Right renal cortex interstitium (tissue), 3 donors: Measurements from ENCODE around the gene NRG3. TPM values are rescaled to one million over a fixed set of nuclear protein-coding genes. Genes with fewer than 3 reads are reported as not detected.

ENCODE experiments used
- DNase-seq, 3 donors: peaks; one replicate each; pipeline ENCODE4 v3.0.0-alpha.2; 2013; ENCODE audit warnings: low read depth in 3 of 3, low spot score in 2 of 3
- polyA plus RNA-seq, 3 donors: library from polyadenylated mRNA; unstranded; fragments of 120-200 nt; gene quantifications; one replicate each; pipeline ENCODE4 v1.2.1, GENCODE V29; 2013; ENCODE audit not compliant: insufficient read length in 3 of 3

The NRG3 gene
- polyA plus RNA-seq, 3 donors = 12.6 to 15.6 (median 15.0) TPM

DNA sequence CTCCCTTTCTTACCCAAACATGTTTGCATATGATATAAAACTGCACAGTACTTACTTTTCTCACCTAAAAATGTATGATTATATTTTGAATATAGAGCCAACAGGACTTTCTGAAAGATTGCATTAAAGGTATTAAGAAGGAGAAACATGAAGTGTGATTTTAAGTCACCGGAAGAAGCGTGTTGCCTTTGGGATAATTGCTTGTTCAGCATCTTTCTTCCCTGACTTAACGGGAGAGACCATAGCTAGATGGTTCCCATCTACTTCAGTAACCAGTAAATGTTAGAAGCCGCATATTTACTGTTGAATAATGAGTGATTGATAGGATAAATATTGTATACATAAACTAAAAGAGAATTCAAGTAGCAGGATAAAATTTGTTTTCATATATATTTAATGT, 197.1 kb downstream of the NRG3 start:
- DNase-seq = no peak

DNA sequence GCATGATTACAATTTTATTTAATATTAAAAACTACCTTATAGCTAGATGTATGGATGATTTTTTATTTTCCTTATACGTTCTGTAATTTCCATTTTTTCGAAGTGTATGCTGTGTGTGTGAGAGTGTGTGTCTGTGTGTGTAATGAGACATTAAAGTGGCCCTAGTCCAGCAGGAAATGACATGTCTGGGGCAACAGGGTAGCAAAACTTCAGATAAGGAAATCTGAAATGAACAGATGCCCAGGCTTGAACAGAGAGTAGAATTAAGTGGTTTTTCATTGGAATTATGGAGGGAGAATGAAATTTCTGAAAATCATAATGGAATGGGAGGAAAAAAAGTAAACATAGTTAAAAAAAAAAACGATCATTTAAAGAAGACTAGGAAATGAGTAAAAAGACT, 200.6 kb downstream of the NRG3 start:
- DNase-seq = no peak

DNA sequence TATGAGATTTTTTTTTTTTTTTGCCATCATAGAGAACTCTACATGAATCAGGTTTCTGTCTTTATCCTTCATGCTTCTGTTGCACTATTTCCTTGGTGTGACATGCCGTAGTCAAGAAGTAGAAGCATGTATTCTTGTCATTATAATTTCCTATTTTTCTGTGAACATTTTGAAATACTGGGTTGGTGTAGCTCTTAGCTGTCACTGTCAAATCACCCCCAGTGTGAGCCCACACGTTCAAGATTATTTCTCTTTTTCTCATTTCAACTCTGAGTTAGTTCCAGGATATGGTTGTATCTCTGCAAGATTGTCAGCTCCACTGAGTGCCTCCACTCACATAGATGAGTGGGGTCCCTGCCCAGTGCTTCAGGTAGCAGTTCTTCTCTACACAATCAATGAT, 209.5 kb downstream of the NRG3 start:
- no peak for DNase-seq

DNA sequence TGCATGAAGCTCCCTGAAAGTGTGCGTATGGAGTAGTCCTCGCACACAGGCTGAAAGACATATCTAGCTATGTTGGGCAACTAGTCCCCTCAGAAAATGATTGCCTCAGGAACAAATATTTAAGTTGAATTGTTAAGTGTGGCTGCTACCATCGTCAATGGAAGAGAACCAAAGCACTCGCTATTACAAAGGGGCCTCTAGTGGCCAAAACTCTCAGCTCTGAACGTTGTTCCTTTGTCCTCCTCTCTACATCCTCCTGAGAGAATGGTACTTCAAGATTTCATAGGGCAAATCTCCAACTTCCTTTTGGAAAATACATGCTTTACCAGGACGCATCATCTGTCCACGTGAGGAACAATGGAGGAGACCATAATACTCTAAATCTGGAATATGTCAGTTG, 209.9 kb downstream of the NRG3 start:
- DNase-seq = no peak

DNA sequence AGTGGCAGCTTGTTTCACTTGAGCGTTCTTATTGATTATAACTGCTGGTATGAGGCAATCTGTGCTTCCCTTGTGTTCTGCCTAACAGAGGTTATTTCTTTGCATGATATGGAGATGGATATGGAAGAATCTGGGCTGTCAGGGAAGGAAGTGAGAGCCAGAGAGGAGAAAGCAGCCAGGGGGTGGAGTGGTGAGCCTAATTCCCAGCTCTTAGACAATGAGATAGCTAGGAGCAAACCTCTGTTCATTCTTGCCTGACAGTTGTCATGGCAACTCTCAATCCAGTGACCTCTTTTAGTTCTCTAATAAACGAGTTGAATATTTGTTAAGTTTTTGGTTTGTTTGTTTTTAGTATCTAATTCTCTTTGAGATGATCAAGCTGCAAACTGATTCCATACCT, 214.3 kb downstream of the NRG3 start:
- no peak for DNase-seq

DNA sequence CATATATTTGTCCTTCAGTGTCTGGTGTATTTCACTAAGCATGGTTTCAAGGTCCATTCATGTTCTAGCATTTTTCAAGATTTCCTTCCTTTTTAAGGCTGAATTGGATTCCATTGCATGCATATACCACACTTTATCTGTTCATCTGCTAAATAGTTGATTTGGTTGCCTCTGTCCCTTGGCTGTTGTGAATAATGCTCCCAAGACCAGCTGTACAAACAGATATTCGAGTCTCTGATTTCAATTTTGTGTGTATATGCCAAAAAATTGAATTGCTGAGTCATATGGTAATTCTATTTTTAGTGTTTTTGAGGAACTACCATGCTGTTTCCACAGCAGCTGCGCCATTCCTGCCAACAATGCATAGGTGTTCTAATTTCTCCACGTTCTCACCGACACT, 216.4 kb downstream of the NRG3 start:
- no peak for DNase-seq

DNA sequence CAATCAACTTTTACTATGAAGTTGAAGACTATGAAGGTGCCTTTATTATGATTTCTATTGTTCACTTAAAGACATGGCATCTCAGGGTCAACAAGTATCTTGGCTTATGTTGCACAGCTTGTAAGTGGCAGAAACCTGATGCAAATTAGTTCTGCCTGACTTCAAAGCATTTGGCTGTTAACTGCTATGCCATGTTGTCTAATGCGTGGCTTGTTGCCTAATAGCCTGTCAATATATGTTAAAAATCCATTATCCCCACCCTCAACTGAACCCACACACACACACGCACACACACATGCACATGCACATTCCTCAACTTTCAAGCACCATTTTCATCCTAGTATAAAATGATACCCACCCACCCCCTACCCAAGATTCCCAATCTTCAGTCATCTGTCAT, 217.1 kb downstream of the NRG3 start:
- no peak for DNase-seq

DNA sequence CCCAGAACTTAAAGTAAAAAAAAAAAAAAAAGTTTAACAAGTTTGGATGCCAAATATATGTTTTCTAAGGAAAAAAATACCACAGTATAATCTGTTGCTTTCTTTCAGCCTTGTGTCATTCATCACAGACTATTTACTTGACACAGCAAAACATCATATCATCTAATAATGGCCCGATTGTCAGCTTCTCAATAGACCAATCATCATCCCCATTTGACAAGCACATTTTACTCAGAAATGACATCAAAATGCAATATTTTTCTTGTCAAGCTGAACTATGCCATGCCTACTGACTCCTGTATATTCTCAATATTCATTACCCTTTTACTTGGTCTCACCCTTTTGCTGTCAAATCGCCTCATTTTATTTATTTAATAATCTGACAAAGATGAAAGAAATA, 249.7 kb downstream of the NRG3 start:
- no peak for DNase-seq

DNA sequence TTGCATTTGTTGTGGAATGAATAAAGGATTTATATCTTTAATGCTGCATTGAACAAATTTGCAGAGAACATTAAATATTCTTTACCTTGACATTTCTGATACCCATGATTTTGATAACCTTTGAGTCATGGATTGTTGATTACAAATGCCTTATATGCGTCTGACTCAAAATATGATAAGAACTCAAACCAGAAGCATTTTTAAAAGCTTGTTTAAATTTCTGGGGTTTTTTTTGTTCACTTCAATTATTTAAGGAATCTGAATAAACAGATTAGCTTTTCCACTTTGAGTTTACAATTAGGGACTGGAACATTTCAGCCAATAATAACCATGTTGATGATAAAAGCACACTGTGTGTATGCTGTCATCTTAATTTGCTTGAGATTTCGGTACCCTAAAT, 253.5 kb downstream of the NRG3 start:
- DNase-seq = no peak

DNA sequence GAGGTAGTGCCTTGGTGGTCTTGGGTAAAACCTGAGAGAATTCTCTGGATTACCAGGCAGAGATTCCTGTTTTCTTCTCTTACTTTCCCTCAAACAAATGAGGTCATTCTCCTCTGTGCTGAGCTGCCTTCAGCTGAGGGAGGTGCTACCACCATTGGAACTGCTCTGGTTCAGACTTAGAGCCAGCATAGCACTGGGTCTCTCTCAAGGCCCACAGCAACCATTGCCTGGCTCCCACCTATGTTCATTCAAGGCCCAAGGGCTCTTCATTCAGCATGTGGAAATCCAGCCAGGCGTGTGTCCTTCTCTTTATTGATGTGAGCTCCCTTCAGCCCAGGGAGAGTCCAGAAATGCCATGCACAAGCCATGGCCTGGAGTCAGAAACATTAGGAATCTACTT, 261.1 kb downstream of the NRG3 start:
- no peak for DNase-seq

DNA sequence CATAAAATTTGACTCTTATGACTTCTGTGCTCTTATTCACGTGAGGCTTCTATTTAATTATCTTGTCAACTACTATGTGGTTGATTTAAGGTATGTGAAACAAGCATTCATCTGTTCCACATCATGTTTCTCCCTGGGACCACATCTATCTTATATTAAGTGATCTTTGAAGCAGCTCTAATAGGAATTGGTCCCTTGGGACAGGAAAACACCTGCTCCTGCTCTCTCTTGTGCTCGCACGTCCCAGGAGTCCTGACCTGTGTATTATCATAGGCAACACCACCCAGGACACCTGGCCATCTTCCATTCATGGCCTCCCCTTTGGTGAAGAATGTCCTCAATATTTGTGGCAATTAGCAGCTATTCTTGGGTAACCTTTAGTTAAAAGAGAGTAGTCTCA, 269.2 kb downstream of the NRG3 start:
- DNase-seq = no peak

DNA sequence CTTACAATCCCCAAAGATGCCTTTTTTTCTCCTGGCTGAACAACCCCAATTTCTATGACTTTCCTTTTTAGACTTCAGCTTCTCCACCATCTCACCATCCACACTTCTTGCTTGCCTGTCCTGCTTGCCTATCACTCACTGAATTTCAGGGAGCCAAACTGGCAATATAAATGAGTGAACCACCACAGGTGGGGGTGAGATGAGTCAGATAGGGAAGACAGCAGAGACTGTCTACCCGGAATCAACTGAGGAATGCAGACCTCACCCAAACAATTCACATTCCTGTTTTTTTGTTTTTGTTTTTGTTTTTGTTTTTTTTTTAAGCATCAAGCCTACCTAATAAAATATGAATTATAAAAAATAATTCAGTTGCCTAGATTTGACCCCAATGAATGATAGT, 273.8 kb downstream of the NRG3 start:
- no peak for DNase-seq

DNA sequence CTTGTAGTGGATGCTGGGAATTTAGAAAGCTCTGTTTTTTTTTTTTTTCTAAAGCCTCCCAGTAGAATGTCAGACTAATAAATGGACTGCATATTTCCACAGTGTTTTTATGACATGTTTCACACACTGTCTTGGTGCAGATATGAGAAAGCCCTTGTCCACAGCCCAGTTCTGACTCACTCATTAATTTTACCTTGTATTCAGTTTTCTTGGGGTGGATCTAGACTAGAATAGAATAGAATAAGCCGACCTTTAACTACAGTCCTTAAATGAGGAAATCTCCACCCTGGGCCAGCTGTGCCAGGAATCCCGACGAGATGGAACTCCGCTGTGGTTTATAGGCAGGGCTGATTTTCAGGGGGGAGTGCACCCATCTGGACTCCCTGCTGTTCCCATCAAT, 274.7 kb downstream of the NRG3 start:
- DNase-seq = no peak

DNA sequence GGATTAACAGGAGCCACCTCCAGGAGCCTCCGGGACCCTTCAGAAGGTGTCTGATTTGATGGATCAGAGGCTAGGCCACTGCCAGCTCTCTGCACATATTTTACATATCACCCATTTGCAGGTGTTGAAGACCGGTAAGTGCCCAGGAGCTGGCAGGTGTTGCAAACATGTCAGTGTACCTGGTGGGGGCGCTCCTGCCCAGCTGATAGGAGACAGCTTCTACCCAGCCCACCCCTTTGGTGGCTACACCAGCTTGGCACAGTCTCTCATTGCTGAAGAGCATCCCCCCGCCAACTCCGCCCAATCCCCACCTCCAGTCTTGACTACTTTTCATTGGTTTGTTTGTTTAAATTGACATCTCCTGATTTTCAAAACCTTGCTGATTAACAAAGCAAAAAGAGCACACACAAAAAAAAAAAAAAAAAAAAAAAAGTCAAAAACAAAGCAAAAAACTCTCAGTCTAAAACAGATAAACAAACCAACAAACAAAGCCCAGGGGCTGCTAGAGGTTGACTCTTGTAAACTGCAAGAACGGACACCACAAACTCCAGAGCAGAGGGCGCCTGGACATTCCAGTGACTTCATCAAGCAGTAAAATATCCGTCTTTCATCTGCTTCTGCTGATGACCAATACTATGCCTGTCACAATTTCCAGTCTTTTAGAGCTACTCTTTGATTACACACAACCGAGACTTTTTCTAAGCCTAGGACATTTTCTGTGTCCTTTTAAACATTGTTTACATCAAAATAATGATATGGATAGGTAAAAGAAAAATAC, 275.3 kb downstream of the NRG3 start:
- DNase-seq = no peak

DNA sequence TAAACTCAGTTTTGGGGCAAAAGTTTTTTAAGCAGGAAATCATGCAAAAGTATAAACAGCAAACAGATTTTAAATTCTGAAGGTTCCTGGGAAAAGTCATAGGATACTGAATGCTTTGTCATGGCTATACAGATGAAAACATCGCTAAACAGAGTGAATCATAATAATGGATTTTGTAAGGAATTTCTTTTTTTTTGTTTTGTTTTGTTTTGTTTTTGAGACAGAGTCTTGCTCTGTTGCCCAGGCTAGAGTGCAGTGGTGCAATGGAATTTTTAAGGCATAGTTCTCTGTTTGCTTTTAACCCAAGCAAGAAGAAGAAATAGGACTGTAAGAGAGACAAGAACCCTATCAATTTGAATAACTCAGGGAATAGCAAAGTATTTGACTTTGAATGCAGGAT, 285.3 kb downstream of the NRG3 start:
- DNase-seq = no peak

DNA sequence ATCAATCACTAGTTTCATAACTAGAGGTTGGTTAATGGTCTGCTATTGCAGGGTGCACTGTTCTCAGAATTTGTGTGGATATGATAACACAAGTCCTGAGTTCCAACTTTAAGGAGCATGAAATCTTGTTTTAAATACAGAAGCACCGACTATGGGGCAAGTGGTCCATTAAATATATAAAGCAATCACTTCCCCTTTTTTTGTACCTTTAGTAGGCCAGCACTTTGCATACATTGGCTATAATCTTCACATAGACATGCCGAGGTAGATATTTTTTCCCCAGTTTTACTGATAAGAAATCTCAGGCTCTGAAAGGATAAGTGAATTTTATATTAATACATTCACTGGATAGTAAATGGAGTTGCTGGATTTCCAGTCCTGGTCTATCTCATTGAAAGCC, 286.3 kb downstream of the NRG3 start:
- DNase-seq = no peak

DNA sequence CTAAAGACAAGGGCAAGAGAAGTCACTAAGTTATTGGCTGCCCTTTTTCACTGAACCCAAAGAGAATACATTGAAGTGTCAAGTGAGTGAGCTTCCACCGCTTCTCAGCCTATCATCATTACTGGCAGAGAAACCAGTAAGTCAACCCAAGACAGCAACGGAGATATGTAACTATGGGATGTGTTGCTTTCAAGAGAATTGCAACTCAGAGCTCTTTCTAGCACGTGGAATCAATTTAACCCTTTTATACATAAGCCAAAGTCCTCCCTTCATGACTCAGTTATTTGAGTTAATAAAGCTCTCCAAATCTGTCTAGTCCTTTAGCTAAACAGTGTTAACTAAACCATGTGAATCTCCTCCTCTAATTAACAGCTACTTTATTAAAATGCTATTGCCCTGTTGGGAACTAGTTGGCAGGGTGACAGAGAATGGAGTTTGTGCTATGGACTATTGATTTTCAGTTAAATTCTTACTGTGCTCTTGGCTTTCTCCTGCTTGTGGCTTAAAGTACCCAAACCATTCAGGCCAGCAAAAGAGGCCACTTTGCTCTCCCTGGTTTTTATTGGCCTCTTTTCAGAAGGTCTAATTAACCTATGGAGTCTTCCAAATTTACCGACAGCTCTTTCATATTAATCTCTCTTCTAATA, 287.7 kb downstream of the NRG3 start:
- DNase-seq = no peak

DNA sequence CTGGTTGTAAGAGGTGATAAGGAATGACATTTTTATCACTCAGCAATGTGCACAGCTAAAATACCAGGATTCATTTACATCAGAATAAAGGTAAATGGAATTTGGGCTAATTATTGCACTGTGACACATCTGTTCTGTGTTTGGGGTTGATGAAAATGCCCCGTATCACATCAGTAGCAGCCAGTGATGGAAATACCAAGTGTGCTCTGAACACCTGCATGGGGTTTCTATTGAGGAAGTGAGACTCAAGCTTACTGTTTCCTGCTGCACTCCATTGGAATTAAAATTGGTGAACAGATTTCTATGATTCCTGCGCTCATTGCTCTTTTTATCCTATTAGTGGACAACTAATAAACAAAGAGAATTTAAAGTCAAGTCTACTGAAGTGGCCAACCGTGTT, 296.9 kb downstream of the NRG3 start:
- no peak for DNase-seq

DNA sequence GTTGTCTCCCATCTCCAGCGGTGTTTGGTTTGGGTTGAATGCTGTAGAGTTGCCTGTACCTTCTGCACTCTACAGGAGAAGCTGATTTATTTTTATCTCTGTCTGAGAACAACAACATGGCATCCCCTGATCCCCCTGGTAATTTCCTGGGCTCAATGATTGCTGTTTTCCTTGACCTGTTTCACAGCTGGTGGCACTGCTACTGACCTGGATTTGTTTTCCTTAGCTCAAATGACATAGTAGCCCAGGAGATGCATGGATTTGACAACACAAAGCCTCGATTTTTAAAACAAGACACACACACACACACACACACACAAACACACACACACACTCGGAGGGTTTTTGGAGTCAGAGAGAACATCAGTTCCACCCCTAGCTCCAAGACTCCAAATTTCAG, 301.6 kb downstream of the NRG3 start:
- DNase-seq = peak in 1 of 3 donors; percentile 32

DNA sequence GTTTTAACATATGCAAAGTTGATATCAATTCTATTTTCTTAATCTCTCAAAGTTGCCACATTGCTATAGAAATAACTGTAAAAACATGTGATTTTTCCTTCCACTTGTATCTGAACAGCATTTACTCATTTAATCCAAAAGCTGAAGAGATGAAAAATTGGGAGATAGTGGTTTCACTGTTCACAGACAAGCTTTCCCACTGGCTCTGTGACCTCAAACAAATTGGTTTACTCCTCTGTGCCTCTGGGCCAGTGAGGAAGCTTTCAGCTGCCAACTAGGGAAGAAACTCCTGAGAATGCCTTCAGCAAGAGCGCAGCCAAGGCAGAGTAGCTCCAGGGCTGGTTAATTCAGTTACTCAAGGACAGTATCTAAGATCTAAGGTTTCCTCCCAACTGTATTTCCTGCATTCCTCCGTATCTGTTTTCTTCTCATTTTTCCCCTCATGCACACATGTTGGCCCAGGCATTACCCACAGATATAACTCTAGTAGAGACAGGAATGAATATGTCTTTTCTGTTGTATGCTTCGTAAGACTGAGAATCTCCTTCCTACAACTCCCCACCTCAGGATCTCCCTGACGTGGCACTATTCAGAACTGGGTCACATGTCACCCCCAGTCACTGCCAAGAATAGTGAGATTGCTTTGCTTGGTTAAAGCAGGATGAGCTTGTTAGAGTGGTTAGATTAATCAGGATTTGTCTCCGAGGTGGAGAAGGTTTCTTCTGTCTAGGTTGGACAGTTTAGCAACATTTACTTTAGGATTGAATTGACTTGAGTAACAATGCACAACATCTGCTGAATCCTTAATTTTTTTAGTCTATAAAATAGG, 315.7 kb downstream of the NRG3 start:
- DNase-seq = peak in 1 of 3 donors; percentile 16

DNA sequence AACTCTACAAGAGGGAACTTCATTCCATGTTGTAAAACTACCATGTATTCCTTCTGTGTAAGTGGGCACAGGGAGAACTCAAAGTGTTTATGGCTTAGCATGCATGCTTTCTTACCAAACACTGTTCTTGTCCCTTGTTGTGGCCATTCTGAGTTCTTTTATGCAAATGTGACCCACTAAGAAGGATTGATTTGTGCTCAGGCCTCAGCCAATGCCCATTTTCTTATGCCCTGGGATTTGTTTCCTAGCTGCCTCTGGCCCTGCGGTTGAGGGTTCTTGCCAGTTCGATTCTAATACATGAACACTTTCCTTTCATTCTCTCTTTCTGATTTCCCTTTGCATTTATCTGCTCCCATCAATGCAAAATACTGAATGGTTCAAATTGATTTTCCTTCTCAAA, 316.7 kb downstream of the NRG3 start:
- no peak for DNase-seq

DNA sequence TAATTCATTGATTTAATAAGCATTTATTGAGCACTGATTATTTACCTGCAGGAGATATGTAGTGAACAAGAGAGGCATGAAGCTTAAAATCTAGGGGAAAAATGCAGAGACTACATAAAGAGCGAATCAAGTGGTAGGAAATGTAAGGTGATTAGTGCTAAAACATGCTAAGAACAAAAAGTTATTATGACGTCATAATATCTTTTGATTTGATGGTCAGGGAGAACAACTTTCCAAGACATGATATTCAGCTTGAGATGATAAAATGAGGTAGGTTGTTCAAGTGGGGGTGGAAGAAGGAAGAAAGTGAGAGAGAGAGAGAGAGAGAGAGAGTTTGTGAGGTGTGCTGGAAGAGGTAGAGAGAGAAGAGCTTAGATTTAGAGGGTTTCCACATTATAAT, 317.7 kb downstream of the NRG3 start:
- DNase-seq = no peak
